Activated T-helper 2 cell treated with anti-CD3 and anti-CD28 coated beads, Interferon-gamma antibody, Interleukin-2, Interleukin-4, amounts not matched to agents 10 μg/mL and 5 μg/mL and 100 μg/mL, durations not matched to agents 14 hours and 24 hours and 36 hours (primary cell): ENCODE results near the gene RPS6KA2. TPM values are rescaled to one million over a fixed set of nuclear protein-coding genes. Genes with fewer than 3 reads are reported as not detected.
"Not testable (repeated sequence)": the region's sequence is repeated elsewhere in the genome, so short reads cannot be mapped to it uniquely, and the experiment has no call there.

Experiments
- DNase-seq: peaks from one replicate; pipeline ENCODE4 v3.0.0; 2021; ENCODE audit warnings: low spot score
- H3K27ac Mint-ChIP-seq: one replicate; pipeline ENCODE4 v1.8.0; 2021; ENCODE audit warnings: mixed read lengths
- H3K27me3 Mint-ChIP-seq: one replicate; pipeline ENCODE4 v1.8.0; 2021; ENCODE audit warnings: low read depth, mixed read lengths
- H3K36me3 Mint-ChIP-seq: one replicate; pipeline ENCODE4 v1.8.0; 2021; ENCODE audit warnings: low read depth, mixed read lengths
- H3K4me1 Mint-ChIP-seq: one replicate; pipeline ENCODE4 v1.8.0; 2021; ENCODE audit warnings: low read depth, mixed read lengths
- H3K4me3 Mint-ChIP-seq: one replicate; pipeline ENCODE4 v1.8.0; 2021; ENCODE audit warnings: low read depth, mild to moderate bottlenecking, moderate library complexity, mixed read lengths
- H3K9me3 Mint-ChIP-seq: one replicate; pipeline ENCODE4 v1.8.0; 2021; ENCODE audit warnings: mixed read lengths
- intact Hi-C: fragments of 100-400 bp; cut with micrococcal nuclease; formaldehyde crosslinking; loops from one replicate; pipeline ENCODE4 v1.15.1; 2023
- total RNA-seq: library from RNA; stranded (reverse); gene quantifications from 2 replicates; pipeline ENCODE4 v1.2.3, GENCODE V29; 2022

The RPS6KA2 gene
- total RNA-seq, 1 donor from 2014 or later: 2.1 TPM

DNA sequence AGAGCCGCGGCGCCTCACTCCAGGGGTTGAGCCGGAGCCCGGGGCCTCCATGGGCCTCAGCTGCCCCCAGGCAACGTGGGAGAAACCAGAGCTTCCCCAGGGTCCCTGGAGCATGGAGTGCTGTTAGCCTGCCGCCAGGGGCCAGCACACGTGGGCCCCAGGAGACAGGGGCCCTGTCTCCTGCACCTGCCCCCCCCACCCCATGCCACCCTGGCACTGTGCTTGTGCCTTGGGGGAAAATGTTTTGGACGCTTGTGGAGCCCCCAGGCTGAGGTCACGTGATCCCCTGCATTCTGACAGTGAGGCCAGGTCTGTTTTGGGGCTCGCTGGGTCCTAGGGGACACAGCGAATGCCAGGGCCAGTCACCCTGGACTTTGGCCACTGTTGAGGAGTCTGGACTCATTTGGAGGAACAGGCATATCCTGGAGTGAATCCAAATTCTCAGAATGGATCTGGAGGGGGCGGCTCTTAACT lies 214.1 kb downstream of the RPS6KA2 start:
- Mint-ChIP-seq H3K36me3 (peaks cover 20% of the 10 kb centered on the region), H3K27me3 (peaks cover 1% of the 10 kb centered on the region), H3K4me1 (peaks cover 49% of the 10 kb centered on the region), H3K4me3 (no peak overlapping the region), H3K27ac (no peak overlapping the region), H3K9me3 (peaks cover 18% of the 10 kb centered on the region)
- intact Hi-C loops: no loop called here
- no peak for DNase-seq

DNA sequence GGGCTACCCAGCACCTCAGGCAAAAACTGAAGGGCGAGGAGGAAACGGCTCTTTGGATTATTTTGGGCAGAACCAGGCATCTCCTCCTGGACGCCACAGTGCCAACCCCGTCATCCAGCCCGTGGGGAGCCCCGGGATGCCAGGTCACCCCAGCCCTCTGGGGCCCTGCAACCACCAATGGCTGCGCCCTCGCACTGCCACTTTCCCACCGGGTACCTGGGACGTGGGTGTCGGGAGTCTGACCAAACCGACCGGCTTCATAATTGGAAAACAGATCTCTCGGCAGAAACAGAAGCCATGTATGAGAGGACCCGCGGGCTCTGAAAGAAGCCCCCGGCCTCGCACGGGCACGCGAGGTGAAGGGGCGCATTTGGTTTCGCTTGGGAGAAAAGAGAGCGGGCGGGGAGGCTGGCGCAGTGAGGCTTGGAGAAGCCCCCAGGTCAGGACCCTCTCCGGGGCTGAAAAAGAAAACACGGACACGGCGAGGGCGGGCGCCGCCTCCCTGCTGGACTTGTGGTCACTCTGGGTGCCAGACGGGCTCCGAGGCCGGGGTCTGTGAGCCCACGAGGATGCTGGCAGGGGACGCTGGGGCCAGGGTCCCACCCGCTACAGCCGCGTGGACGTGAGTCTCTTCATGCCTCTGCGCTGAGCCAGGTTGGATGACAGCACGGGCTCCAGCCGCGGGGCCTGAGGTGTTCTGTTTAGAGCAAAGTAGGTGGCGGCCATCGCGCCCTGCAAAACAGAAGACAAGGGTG lies 214.7 kb downstream of the RPS6KA2 start:
- no peak for DNase-seq
- peaks cover 45% of the 10 kb centered on the region for H3K4me1 Mint-ChIP-seq
- peaks cover 20% of the 10 kb centered on the region for H3K36me3 Mint-ChIP-seq
- H3K27me3 Mint-ChIP-seq: peaks cover 1% of the 10 kb centered on the region
- peaks cover 18% of the 10 kb centered on the region for H3K9me3 Mint-ChIP-seq
- intact Hi-C loops: no loop called here
- H3K4me3 Mint-ChIP-seq: no peak overlapping the region
- H3K27ac Mint-ChIP-seq: no peak overlapping the region

DNA sequence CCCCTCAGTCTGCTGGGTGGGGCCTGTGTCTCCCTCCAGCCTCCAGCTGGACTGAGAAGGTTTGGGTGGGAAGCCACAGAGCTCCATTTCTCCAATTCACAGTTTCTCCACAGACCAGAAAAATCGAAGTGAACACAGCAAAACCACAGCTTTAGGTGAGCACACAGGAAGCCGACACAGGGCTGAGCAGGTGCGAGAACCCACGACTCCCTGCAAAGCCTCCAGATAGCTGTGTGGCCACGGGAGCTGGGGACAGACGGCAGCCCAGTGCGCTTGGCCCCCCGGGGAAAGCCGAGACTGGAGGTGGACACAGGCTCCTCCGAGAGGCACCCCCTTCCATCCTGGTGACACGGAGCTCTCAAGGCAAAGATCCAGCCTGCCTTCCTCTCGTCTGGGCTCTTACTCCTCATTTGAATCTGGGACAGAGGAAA lies 215.3 kb downstream of the RPS6KA2 start:
- intact Hi-C loops: no loop called here
- Mint-ChIP-seq H3K36me3 (peaks cover 17% of the 10 kb centered on the region), H3K27me3 (peaks cover 1% of the 10 kb centered on the region), H3K4me3 (no peak overlapping the region), H3K4me1 (peaks cover 39% of the 10 kb centered on the region), H3K27ac (no peak overlapping the region), H3K9me3 (peaks cover 15% of the 10 kb centered on the region)
- DNase-seq: no peak

DNA sequence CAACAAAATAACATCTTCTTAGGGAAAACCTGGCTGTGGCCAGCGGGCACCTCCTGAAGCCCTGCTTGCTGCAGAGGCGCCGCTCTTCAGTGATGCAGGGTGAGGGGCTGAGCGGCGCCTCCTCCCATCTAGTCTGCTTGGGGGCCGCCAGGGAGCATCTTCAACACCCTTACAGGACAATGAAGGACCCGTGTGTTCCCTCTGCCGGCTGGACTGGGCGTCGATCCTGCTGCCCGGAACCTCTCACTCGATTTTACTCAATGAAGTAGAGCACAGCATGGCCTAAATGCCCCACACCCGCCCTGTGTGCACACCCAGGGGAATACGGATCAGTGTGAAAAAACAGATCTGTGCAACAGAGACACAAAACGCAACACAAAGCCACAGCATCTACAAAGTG lies 215.8 kb downstream of the RPS6KA2 start:
- H3K27me3 Mint-ChIP-seq: peaks cover 1% of the 10 kb centered on the region
- peaks cover 10% of the 10 kb centered on the region for H3K9me3 Mint-ChIP-seq
- no peak overlapping the region for H3K4me3 Mint-ChIP-seq
- H3K4me1 Mint-ChIP-seq: peaks cover 34% of the 10 kb centered on the region
- no peak overlapping the region for H3K27ac Mint-ChIP-seq
- peaks cover 12% of the 10 kb centered on the region for H3K36me3 Mint-ChIP-seq
- no peak for DNase-seq
- intact Hi-C loops: no loop called here

DNA sequence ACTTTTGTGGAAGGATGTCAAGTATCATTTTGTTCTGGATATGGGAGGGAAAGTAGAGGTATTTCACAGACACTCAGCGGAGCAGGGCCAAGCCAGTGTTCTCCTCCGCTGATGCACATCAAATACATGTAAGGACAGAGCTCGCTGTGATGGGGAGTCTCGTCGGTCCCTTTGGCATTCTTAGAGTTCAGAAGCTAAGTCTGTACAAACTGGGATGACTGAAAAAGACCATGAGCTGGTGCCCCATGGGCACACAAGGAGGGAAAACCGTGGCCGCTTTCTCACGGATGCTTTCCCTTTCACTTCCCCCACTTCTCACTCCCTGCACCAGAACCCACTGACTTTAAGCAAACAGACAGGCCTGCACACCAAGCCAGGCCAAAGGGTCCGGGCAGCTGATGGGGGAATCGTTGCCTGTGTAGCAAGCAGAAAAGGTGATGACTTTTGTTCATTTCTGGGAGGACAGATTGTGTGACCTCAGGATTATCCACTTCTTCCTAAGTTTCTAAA lies 216.6 kb downstream of the RPS6KA2 start:
- H3K4me1 Mint-ChIP-seq: peaks cover 26% of the 10 kb centered on the region
- H3K27me3 Mint-ChIP-seq: peaks cover 1% of the 10 kb centered on the region
- peaks cover 4% of the 10 kb centered on the region for H3K36me3 Mint-ChIP-seq
- intact Hi-C loops: no loop called here
- H3K9me3 Mint-ChIP-seq: peaks cover 3% of the 10 kb centered on the region
- H3K27ac Mint-ChIP-seq: no peak overlapping the region
- H3K4me3 Mint-ChIP-seq: no peak overlapping the region
- no peak for DNase-seq

DNA sequence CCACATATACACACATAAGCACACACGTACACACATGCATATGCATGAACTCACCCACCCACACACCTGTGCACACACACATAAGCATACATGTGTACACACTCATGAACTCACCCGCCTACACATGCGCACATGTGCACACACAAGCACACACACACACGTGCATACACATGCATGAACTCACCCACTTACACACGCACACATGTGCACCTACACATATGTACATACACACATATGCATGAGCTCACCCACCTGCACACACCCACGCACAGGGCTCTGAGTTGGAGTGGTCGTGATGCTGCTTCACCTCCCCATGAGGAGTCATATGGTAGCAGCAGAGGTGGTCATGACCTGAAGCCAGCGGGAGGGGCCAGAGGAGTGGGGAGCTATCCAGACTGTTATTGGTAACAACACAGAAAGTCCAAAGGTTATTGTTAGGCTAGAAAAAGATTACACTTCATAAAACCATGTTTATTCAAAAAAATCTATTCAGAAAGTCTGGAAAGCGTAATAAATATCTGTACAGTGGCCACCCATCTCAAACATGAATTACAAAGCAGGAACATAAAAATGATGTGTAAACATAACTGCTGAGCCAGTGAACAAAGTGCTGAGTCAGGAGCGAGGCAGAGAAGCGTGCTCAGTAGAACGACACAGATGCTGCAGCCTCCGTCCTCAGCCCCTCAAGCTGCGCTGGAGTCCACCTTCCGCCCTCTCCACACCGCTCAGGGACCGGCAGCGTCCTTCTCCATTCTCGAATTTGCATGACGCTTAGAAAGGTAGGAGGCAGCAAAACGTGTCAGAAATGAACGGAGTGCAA lies 217.9 kb downstream of the RPS6KA2 start:
- no peak overlapping the region for H3K27ac Mint-ChIP-seq
- intact Hi-C loops: no loop called here
- H3K9me3 Mint-ChIP-seq: no peaks in the 10 kb centered on the region
- peaks cover 14% of the 10 kb centered on the region for H3K4me1 Mint-ChIP-seq
- H3K36me3 Mint-ChIP-seq: no peaks in the 10 kb centered on the region
- H3K4me3 Mint-ChIP-seq: no peak overlapping the region
- no peak for DNase-seq
- peaks cover 1% of the 10 kb centered on the region for H3K27me3 Mint-ChIP-seq

DNA sequence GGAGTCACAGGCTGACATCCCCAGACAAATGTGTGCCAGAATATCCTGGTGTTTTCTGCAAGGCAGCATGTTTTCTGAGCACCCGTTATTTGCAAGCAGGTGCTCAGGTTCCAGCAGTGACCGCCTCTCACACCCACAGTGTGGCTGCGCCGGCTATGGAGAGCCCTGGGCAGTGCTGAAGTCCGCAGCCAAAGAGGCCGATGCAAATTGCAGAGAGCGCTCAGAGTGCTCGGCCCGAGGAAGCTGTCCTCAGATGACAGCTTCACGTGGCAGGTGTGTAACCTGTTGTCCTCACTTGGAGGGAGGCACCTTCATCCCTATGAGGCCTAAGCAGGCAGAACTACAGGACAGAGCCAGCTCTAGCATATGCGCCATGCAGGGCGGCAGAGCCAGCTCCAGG lies 220.9 kb downstream of the RPS6KA2 start:
- H3K27ac Mint-ChIP-seq: no peak overlapping the region
- H3K27me3 Mint-ChIP-seq: peaks cover 1% of the 10 kb centered on the region
- intact Hi-C loops: no loop called here
- H3K4me3 Mint-ChIP-seq: no peak overlapping the region
- H3K4me1 Mint-ChIP-seq: peaks cover 7% of the 10 kb centered on the region
- no peaks in the 10 kb centered on the region for H3K9me3 Mint-ChIP-seq
- no peak for DNase-seq
- no peaks in the 10 kb centered on the region for H3K36me3 Mint-ChIP-seq

DNA sequence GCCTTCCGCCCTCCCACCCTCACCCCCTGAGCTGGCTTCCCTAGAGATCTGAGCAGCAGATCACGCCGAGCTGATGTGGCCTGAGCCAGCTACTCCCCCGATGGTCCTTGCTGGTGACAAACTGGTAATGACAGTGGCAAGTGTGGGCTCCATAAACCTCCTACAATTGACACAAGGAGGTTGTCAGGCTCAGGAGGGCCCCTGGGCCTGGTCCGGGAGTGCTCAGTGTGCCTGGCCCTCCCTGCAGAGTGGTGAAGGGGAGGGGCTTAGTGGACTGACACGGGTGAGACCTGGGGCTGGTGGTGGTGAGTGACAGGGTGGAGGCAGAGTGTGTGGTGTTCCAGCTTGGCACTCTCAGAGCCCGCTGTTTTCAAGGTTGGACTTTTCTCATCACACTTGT lies 221.7 kb downstream of the RPS6KA2 start:
- Mint-ChIP-seq H3K4me1 (peaks cover 2% of the 10 kb centered on the region), H3K9me3 (no peaks in the 10 kb centered on the region), H3K27ac (no peak overlapping the region), H3K27me3 (peaks cover 1% of the 10 kb centered on the region), H3K4me3 (no peak overlapping the region), H3K36me3 (no peaks in the 10 kb centered on the region)
- intact Hi-C loops: no loop called here
- no peak for DNase-seq

DNA sequence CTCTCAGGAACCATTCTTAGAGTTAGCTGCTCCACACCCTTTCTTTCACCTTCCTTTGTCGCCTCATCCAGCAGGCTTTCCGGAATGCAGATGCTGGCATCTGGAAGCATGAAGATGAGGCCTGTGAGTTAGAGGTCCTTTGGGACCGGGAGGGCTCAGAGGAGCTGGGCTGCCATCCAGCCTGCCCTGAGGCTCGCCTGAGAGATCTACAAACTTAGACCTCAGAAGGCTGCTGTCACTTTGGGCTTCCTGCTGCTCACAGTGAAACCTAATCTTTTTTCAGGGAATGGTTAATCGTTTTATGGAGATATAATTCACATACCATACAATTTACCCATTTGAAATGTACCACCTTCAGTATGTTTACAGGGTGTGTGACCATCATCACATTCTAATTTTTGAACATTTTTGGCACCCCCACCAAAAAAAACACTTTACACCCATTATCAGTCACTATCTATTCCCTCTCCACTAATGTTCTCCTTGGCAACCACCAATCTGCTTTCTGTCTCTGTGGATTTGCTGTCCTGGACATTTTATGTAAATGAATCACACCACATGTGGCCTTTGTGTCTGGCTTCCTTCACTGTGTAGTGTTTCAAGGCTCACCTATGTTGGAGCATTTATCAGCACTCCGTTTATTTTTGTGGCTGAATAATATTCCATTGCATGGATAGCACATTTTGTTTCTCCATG lies 224.3 kb downstream of the RPS6KA2 start:
- Mint-ChIP-seq H3K4me3 (no peak overlapping the region), H3K27me3 (peaks cover 4% of the 10 kb centered on the region), H3K4me1 (peaks cover 2% of the 10 kb centered on the region), H3K27ac (no peak overlapping the region), H3K36me3 (no peaks in the 10 kb centered on the region), H3K9me3 (no peaks in the 10 kb centered on the region)
- intact Hi-C loops: no loop called here
- DNase-seq: no peak

DNA sequence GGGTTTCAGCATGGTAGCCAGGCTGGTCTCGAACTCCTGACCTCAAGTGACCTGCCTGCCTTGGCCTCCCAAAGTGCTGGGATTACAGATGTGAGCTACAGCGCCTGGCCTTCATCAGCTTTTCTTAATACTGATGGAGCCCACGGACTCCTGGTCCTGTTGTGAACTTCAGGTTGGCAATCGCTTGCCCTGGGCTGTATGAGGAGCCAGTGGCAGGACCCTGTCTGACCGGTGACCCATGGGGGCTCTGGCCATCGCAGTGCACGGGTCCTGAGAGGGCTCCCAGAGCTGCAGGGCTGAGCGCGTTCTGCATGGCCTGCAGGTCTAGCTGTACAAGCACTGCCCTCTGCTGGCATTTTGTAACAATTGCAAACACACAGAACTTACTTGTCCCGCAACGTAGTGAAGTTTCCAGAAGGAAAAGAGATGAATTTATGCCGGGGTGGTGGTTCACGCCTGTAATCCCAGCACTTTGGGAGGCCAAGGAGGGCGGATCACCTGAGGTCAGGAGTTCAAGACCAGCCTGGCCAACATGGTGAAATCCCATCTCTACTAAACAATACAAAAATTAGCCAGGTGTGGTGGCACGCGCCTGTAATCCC lies 226.3 kb downstream of the RPS6KA2 start:
- intact Hi-C loops: loop anchor here (1.0 kb wide), 2 partner anchors 87 to 125 kb away; no protein-coding TSS in a partner anchor
- H3K36me3 Mint-ChIP-seq, H3K9me3 Mint-ChIP-seq: not testable (repeated sequence)

DNA sequence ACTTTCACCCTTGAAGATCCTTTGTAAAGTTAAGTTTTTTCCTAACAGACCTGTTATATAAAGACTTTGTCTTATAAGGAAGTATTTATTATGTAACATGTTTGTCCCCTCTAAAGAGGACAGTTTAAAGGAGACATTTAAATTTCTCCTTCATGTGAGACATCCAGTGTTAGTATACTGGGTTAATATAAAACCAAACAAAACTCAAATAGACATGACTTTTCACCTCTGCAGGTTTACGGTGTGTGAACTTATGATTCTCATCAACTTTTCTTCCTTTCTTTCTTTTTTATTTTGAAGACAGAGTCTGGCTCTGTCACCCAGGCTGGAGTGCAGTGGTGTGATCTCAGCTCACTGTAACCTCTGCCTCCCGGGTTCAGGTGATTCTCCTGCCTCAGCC lies 226.9 kb downstream of the RPS6KA2 start:
- Mint-ChIP-seq H3K36me3 (no peaks in the 10 kb centered on the region), H3K27ac (no peak overlapping the region)

More for the DNA sequence above, 226.3 kb downstream of the RPS6KA2 start:
- H3K27ac Mint-ChIP-seq, H3K4me1 Mint-ChIP-seq, H3K27me3 Mint-ChIP-seq, H3K4me3 Mint-ChIP-seq: not testable (repeated sequence)
- peak; percentile 28 for DNase-seq

DNA sequence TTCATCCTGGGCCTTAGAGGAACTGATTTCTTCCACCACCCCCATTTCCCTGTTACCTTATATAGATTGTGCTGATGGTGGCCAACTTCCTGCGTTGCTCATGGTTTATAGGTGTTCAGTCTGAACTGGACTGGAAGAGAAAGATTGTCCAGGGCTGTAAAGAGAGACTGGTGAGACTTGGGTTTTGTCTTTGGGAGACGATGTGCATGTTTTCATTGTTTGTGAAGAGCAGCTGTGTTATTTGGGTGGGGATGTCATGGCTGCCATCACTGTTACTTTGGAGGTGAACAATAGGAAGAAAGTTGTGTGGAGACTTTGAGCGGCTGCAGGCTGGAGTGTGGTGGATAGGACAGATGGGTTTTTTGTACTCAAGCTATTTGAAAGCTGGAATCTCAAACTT lies 228.7 kb downstream of the RPS6KA2 start:
- H3K27ac Mint-ChIP-seq: no peak overlapping the region
- H3K27me3 Mint-ChIP-seq: peaks cover 7% of the 10 kb centered on the region
- H3K9me3 Mint-ChIP-seq: no peaks in the 10 kb centered on the region
- peaks cover 2% of the 10 kb centered on the region for H3K4me1 Mint-ChIP-seq
- no peak overlapping the region for H3K4me3 Mint-ChIP-seq
- H3K36me3 Mint-ChIP-seq: no peaks in the 10 kb centered on the region
- DNase-seq: no peak
- intact Hi-C loops: no loop called here

More for the DNA sequence above, 226.9 kb downstream of the RPS6KA2 start:
- no peak for DNase-seq
- H3K27me3 Mint-ChIP-seq: peaks cover 4% of the 10 kb centered on the region
- no peak overlapping the region for H3K4me3 Mint-ChIP-seq
- peaks cover 2% of the 10 kb centered on the region for H3K4me1 Mint-ChIP-seq
- intact Hi-C loops: no loop called here
- no peaks in the 10 kb centered on the region for H3K9me3 Mint-ChIP-seq
